GM12878 (cell line): ENCODE measurements around the gene MTRF1. TPM values are rescaled to one million over a fixed set of nuclear protein-coding genes. Genes with fewer than 3 reads are reported as not detected.

Experiments
- ATAC-seq: fragments of 200-7000 bp; cut with Tn5 transposase; 3 replicates; pipeline ENCODE4 v1.9.1; 2020; ENCODE audit warnings: mild to moderate bottlenecking, moderate library complexity
- BruUV-seq: library from RNA; stranded (reverse); fragments of 400-500 nt; replicated peaks from 2 replicates; lab custom pipeline; 2021; lab: Mats Ljungman, UMichigan
- CTCF ChIA-PET: fragments of 300-600 bp; sonication (Branson Sonifier 250); formaldehyde crosslinking; extraction: SDS; loops from one replicate; lab custom pipeline; 2021; ENCODE audit warnings: inconsistent platforms; lab: Yijun Ruan, JAX
- POLR2A ChIA-PET: fragments of 350-600 bp; formaldehyde crosslinking; extraction: SDS; loops from one replicate; lab custom pipeline; 2021; ENCODE audit warnings: inconsistent platforms; lab: Charles Lee
- RAD21 ChIA-PET: fragments of 300-600 bp; sonication (Branson Sonifier 250); formaldehyde crosslinking; loops from one replicate; lab custom pipeline; 2023; ENCODE audit warnings: antibody characterized with exemption; ENCODE audit not compliant: unreplicated experiment; lab: Charles Lee
- SMC1A ChIA-PET: fragments of 300-600 bp; sonication (Branson Sonifier 250); formaldehyde crosslinking; loops from one replicate; lab custom pipeline; 2023; ENCODE audit not compliant: unreplicated experiment, uncharacterized antibody; lab: Charles Lee
- DNase-seq: peaks from one replicate; pipeline ENCODE4 v3.0.0-alpha.2; 2011; ENCODE audit warnings: low read depth, low spot score
- FAIRE-seq: peaks from 3 replicates; lab custom pipeline; 2011; peaks lifted over from hg19 to GRCh38; lab: Jason Lieb, UNC
- H2AFZ ChIP-seq: 2 replicates; pipeline ENCODE4 v1.6.0; 2011; ENCODE audit warnings: low read depth, low read length, control low read depth; ENCODE audit not compliant: control insufficient read depth
- H3K27ac ChIP-seq: 2 replicates; pipeline ENCODE4 v1.5.1; 2011; ENCODE audit warnings: control low read depth; ENCODE audit not compliant: control insufficient read depth, insufficient read depth
- H3K27me3 ChIP-seq, 2 experiments: replicated peaks in 1 of 2; 2 replicates each; pipeline versions ENCODE4 v1.6.0 to v1.6.1; 2011; ENCODE audit warnings: low read length in 1 of 2; ENCODE audit not compliant: control insufficient read depth in 2 of 2, insufficient read depth in 2 of 2
- H3K36me3 ChIP-seq, 2 experiments: 2 replicates each; pipeline ENCODE4 v1.5.1; 2011; ENCODE audit warnings: low read length in 1 of 2; ENCODE audit not compliant: control insufficient read depth in 2 of 2, insufficient read depth in 2 of 2
- H3K4me1 ChIP-seq: 2 replicates; pipeline ENCODE4 v1.6.1; 2011; ENCODE audit warnings: mild to moderate bottlenecking, low read length, moderate library complexity, mixed read lengths; ENCODE audit not compliant: control insufficient read depth, insufficient read depth
- H3K4me2 ChIP-seq: 2 replicates; pipeline ENCODE4 v1.6.0; 2011; ENCODE audit warnings: control low read depth; ENCODE audit not compliant: control insufficient read depth, insufficient read depth
- H3K4me3 ChIP-seq: fragments of 200-600 bp; sonication (generic); 2 replicates; pipeline ENCODE4 v1.5.1; 2016
- H3K79me2 ChIP-seq: 2 replicates; pipeline ENCODE4 v1.6.0; 2011; ENCODE audit warnings: low read length; ENCODE audit not compliant: control insufficient read depth, insufficient read depth
- H3K9ac ChIP-seq: 2 replicates; pipeline ENCODE4 v1.8.0; 2011; ENCODE audit warnings: low read length, control low read depth, mixed read lengths; ENCODE audit not compliant: control insufficient read depth, insufficient read depth
- H3K9me3 ChIP-seq: replicated peaks from 3 replicates; pipeline ENCODE4 v1.5.1; 2011; ENCODE audit warnings: mild to moderate bottlenecking, low read length; ENCODE audit not compliant: control insufficient read depth, insufficient read depth
- H4K20me1 ChIP-seq: 2 replicates; pipeline ENCODE4 v1.6.0; 2011; ENCODE audit not compliant: control insufficient read depth, insufficient read depth
- BMI1 ChIP-seq: fragments of 450-650 bp; IDR thresholded peaks from 2 replicates; pipeline ENCODE4 v1.6.1; 2016; ENCODE audit warnings: mild to moderate bottlenecking, moderate library complexity, borderline replicate concordance
- BRCA1 ChIP-seq: IDR thresholded peaks from 2 replicates; pipeline ENCODE4 v1.6.1; 2011; ENCODE audit warnings: low read depth, low read length, improper control_type of control experiment
- HDAC2 ChIP-seq: fragments of 200-600 bp; sonication (generic); IDR thresholded peaks from 2 replicates; pipeline ENCODE4 v1.6.1; 2017
- HSF1 ChIP-seq: fragments of 150-350 bp; IDR thresholded peaks from 2 replicates; pipeline ENCODE4 v1.6.1; 2014; ENCODE audit warnings: mild to moderate bottlenecking, low read depth, low read length
- IRF3 ChIP-seq: fragments of 450-650 bp; IDR thresholded peaks from 2 replicates; pipeline ENCODE4 v1.6.1; 2014; ENCODE audit warnings: mild to moderate bottlenecking
- NR2F1 ChIP-seq: fragments of 450-650 bp; conservative IDR thresholded peaks from 2 replicates; pipeline ENCODE4 v1.6.1; 2017; ENCODE audit warnings: mild to moderate bottlenecking
- PRDM15 ChIP-seq: fragments of 450-650 bp; formaldehyde crosslinking; IDR thresholded peaks from 2 replicates; pipeline ENCODE4 v1.4.0; 2020; ENCODE audit warnings: mild to moderate bottlenecking, moderate library complexity
- TAF1 ChIP-seq: IDR thresholded peaks from 2 replicates; pipeline ENCODE4 v1.6.1; 2011; ENCODE audit warnings: mild to moderate bottlenecking, low read depth, low read length, borderline replicate concordance
- WRNIP1 ChIP-seq: IDR thresholded peaks from 2 replicates; pipeline ENCODE4 v1.6.1; 2011; ENCODE audit warnings: low read depth, low read length, improper control_type of control experiment, borderline replicate concordance
- ZBTB40 ChIP-seq: fragments of 450-650 bp; IDR thresholded peaks from 2 replicates; pipeline ENCODE4 v1.6.1; 2016; ENCODE audit warnings: mild to moderate bottlenecking, moderate library complexity, borderline replicate concordance
- WGBS: methylation state at CpG from one replicate; pipeline ENCODE4 v1.1.6; 2016; ENCODE audit warnings: low lambda C conversion rate; ENCODE audit not compliant: insufficient replicate concordance, insufficient coverage; ENCODE audit errors: missing lambda C conversion rate; 5-methylcytosine and 5-hydroxymethylcytosine counted together
- in situ Hi-C: fragments of 300-500 bp; cut with MboI; formaldehyde crosslinking; loops from 9 replicates; pipeline ENCODE4 v1.14.3; 2018; ENCODE audit warnings: mixed read lengths
- intact Hi-C: fragments of 100-400 bp; cut with micrococcal nuclease; formaldehyde crosslinking; loops from one replicate; pipeline ENCODE4 v1.14.2; 2022; ENCODE audit not compliant: unreplicated experiment
- polyA plus RNA-seq, 11 experiments: library from polyadenylated mRNA; depleted of rRNA in 4 of 11; unstranded in 6 of 11; stranded (reverse) in 5 of 11; fragments of >200 nt; fragmentation: Nextera tagmentation in 4 of 11; fragmentation: Illumina TruSeq in 1 of 11; extraction: Ambion mirVana in 4 of 11; extraction: Trizol in 1 of 11; gene quantifications; 1 replicate in 1 of 11; 2 replicates in 10 of 11; pipeline versions ENCODE4 v1.2.1 to v1.2.3, GENCODE V29; 2011 to 2016; ENCODE audit warnings: inconsistent platforms in 2 of 11, missing spikeins in 2 of 11, low read depth in 1 of 11
- total RNA-seq, 4 experiments: library from RNA; depleted of rRNA in 3 of 4; stranded (reverse); fragments of >200 nt in 3 of 4; fragmentation: Illumina TruSeq in 1 of 4; extraction: Trizol in 1 of 4; gene quantifications; 2 replicates each; pipeline versions ENCODE4 v1.2.1 to v1.2.3, GENCODE V29; 2013 to 2021

Gene MTRF1
- total and polyA plus RNA-seq, 10 of the 15 experiments (the other 5 are each of a cell fraction or from before 2014, with no cell fraction given), result 12.1 to 33.7 (median 20.6) TPM

GRCh38 chr13:41312176-41312500 is 48.8 kb upstream of the MTRF1 start (continued):
- TF ChIP-seq BRCA1 (no peak), PRDM15 (no peak)

GRCh38 chr13:41311406-41312175 is 48.2 kb upstream of the MTRF1 start:
- H3K4me2 ChIP-seq, result peak overlapping the region; percentile 85; the same call in 1 of the 2 replicates
- in situ Hi-C loops, result no loop called here
- FAIRE-seq, result no peak
- TSS peak; percentile 59 for BruUV-seq
- CTCF ChIA-PET, result no interaction called here
- peak overlapping the region; percentile 85 for H3K9ac ChIP-seq
- ATAC-seq, result peak; percentile 75
- peaks cover 6% of the 10 kb centered on the region; the same call in 1 of the 2 replicates for H3K4me1 ChIP-seq
- H3K27me3 ChIP-seq, result no peaks in the 10 kb centered on the region
- H2AFZ ChIP-seq, result peak overlapping the region; percentile 91
- H3K36me3 ChIP-seq, result no peaks in the 10 kb centered on the region
- WGBS, result 1% methylated on average over 66 of the region's 73 CpGs
- no peaks in the 10 kb centered on the region for H3K9me3 ChIP-seq
- no peak for DNase-seq
- peak overlapping the region; percentile 83 for H3K27ac ChIP-seq
- POLR2A ChIA-PET, result no interaction called here
- RAD21 ChIA-PET, result interaction anchor here (0.5 to 1.5 kb wide), 3 partner anchors 49 to 962 kb away, joined by 3 to 4 read pairs (median 3); partner anchors contain the start of gene MTRF1
- SMC1A ChIA-PET, result interaction anchor here (0.7 to 1.8 kb wide), 5 partner anchors 15 to 80 kb away, joined by 3 to 4 read pairs (median 3); partner anchors contain the start of gene MTRF1
- H3K4me3 ChIP-seq, result peak overlapping the region; percentile 99
- H4K20me1 ChIP-seq, result no peaks in the 10 kb centered on the region
- H3K79me2 ChIP-seq, result peaks cover 54% of the 10 kb centered on the region
- intact Hi-C loops, result loop anchor here (2.0 to 5.0 kb wide), 2 partner anchors 179 to 251 kb away; partner anchors contain the start of genes KBTBD6 and WBP4
- no peak for TF ChIP-seq NR2F1
- 0 out of 2 replicates have a peak, but pooled peaks have one; percentile 21 for TF ChIP-seq ZBTB40
- TF ChIP-seq BMI1, result no peak
- TF ChIP-seq WRNIP1, result no peak
- peak; percentile 90 for TF ChIP-seq HSF1
- 0 out of 2 replicates have a peak, but pooled peaks have one; percentile 2 for TF ChIP-seq IRF3
- TF ChIP-seq TAF1, result no peak
- TF ChIP-seq HDAC2, result no peak
